Thyroid gland (tissue), 4 donors: Measurements from ENCODE around the gene GYS1.

Experiments
- POLR2A ChIP-seq, 2 donors: fragments of 450-650 bp; IDR thresholded peaks; one replicate each; pipeline ENCODE4 v1.6.1; 2017; ENCODE audit warnings: antibody characterized with exemption in 2 of 2, mild to moderate bottlenecking in 2 of 2, moderate library complexity in 1 of 2
- TF ChIP-seq, protein P1 (sequence below), 6 experiments: fragments of 200-600 bp in 3 of 6; fragments of 450-650 bp in 3 of 6; sonication (generic) in 3 of 6; IDR thresholded peaks; one replicate each; pipeline ENCODE4 v1.5.1; 2016 to 2019; ENCODE audit warnings: antibody characterized with exemption in 6 of 6, mild to moderate bottlenecking in 2 of 6, inconsistent platforms in 1 of 6, moderate library complexity in 1 of 6

DNA sequence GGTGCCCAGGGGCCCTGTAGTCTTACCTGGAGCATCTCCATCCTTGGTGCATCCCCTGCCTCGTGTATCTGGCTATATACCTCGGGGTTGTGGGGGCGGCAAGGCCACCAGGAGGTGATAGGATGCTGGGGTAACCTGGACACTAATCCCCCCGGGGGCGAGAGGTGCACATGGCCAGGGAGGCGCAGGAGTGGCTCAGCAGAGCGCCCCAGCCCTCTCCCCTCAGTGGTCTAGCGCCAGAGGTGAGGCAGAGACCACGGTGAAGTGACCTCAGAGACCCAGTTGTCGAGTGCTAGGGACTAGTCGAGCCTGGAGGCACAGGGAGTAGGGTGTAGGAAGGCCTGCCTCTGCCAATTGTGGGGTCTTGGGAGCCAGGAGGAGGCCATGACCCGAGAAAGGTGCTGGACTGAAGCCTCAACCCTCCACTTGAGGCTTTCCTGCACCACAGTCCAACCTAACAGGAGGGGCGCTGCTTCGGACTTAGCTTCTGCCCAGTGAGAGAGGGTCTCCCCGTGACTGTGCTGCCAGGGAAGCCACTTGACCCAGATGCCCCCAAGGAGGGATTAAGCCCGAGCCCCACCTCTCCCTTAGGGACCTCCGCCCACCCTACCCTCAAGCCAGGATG, 24.0 kb upstream of the GYS1 start, which contains the start of gene LHB:
- TF ChIP-seq, protein P1, sequence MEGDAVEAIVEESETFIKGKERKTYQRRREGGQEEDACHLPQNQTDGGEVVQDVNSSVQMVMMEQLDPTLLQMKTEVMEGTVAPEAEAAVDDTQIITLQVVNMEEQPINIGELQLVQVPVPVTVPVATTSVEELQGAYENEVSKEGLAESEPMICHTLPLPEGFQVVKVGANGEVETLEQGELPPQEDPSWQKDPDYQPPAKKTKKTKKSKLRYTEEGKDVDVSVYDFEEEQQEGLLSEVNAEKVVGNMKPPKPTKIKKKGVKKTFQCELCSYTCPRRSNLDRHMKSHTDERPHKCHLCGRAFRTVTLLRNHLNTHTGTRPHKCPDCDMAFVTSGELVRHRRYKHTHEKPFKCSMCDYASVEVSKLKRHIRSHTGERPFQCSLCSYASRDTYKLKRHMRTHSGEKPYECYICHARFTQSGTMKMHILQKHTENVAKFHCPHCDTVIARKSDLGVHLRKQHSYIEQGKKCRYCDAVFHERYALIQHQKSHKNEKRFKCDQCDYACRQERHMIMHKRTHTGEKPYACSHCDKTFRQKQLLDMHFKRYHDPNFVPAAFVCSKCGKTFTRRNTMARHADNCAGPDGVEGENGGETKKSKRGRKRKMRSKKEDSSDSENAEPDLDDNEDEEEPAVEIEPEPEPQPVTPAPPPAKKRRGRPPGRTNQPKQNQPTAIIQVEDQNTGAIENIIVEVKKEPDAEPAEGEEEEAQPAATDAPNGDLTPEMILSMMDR (IDR thresholded peaks at IDR 0.05) = no peak
- no peak for TF ChIP-seq POLR2A (IDR thresholded peaks at IDR 0.05)
